ENCODE measurements around the gene SYNE1.

DNA sequence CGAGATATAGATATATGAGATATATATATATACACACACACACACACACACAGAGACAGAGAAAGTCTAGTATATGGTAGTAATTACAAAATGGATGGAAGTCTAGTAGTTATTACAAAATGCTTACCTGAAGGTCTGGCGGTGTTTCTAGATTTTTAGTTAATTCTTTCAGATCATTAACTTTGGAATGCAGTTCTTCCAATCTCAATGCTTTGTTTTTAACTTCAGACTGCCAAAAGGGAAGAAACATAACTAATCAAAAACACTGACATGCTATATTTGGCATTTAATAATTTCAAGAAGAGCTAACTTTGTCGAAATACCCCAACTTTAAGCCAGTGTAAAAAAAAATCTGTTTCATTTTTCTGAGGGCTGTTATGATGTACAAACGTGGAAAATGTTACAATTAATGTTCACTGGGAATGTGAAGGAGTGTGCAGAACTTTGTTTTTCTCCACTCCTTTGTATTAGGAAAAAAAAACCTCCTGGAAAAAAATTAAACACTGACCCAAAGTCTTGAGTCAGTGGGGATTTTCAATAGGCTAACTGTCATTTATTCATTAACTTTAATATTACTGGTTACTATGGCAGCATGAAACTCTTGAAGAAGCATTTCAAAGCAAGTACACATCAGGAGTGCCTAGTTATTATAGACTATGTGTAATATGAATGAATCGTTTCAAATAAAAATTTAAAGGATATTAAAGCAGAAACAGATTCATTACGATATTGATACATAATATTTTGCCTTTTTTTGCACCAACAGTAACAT is 232.9 kb downstream of the SYNE1 start:
- TF ChIP-seq, protein P1, sequence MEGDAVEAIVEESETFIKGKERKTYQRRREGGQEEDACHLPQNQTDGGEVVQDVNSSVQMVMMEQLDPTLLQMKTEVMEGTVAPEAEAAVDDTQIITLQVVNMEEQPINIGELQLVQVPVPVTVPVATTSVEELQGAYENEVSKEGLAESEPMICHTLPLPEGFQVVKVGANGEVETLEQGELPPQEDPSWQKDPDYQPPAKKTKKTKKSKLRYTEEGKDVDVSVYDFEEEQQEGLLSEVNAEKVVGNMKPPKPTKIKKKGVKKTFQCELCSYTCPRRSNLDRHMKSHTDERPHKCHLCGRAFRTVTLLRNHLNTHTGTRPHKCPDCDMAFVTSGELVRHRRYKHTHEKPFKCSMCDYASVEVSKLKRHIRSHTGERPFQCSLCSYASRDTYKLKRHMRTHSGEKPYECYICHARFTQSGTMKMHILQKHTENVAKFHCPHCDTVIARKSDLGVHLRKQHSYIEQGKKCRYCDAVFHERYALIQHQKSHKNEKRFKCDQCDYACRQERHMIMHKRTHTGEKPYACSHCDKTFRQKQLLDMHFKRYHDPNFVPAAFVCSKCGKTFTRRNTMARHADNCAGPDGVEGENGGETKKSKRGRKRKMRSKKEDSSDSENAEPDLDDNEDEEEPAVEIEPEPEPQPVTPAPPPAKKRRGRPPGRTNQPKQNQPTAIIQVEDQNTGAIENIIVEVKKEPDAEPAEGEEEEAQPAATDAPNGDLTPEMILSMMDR (IDR thresholded peaks at IDR 0.05; ENCODE audit: poor library complexity) = no peak
- no peak for TF ChIP-seq EZH2 (IDR thresholded peaks at IDR 0.05; ENCODE audit: borderline replicate concordance)
